GM15510 (cell line): Measurements from ENCODE around the gene LMNTD1.

Experiments
- POLR2A ChIP-seq: IDR thresholded peaks from 3 replicates; pipeline ENCODE4 v1.6.1; 2011; ENCODE audit warnings: borderline replicate concordance; ENCODE audit not compliant: insufficient read length; ENCODE audit errors: extremely low read depth

Gene LMNTD1

GRCh38 chr12:25570418-25570817 is 17.3 kb upstream of the LMNTD1 start:
- TF ChIP-seq POLR2A = no peak

GRCh38 chr12:25566202-25566949 is 13.3 kb upstream of the LMNTD1 start:
- no peak for TF ChIP-seq POLR2A

- no peak for TF ChIP-seq POLR2A
Observed at GRCh38 chr12:25558586-25558985, 5.5 kb upstream of the LMNTD1 start.

- no peak for TF ChIP-seq POLR2A
Observed at GRCh38 chr12:25557830-25558436, 4.8 kb upstream of the LMNTD1 start.

GRCh38 chr12:25556153-25556552 is 3.1 kb upstream of the LMNTD1 start:
- no peak for TF ChIP-seq POLR2A

- no peak for TF ChIP-seq POLR2A
Observed at GRCh38 chr12:25552681-25553080, 402 bp downstream of the LMNTD1 start.

GRCh38 chr12:25550186-25550585 is 2.9 kb downstream of the LMNTD1 start:
- TF ChIP-seq POLR2A = no peak

GRCh38 chr12:25549120-25549519 is 4.0 kb downstream of the LMNTD1 start:
- no peak for TF ChIP-seq POLR2A

- no peak for TF ChIP-seq POLR2A
Observed at GRCh38 chr12:25546318-25546717, 6.8 kb downstream of the LMNTD1 start.

- no peak for TF ChIP-seq POLR2A
Observed at GRCh38 chr12:25533150-25533549, 19.9 kb downstream of the LMNTD1 start.

GRCh38 chr12:25531502-25532052 is 21.5 kb downstream of the LMNTD1 start:
- no peak for TF ChIP-seq POLR2A

GRCh38 chr12:25529738-25530137 is 23.3 kb downstream of the LMNTD1 start:
- no peak for TF ChIP-seq POLR2A

GRCh38 chr12:25526778-25527177 is 26.3 kb downstream of the LMNTD1 start:
- no peak for TF ChIP-seq POLR2A

GRCh38 chr12:25524366-25524765 is 28.7 kb downstream of the LMNTD1 start:
- no peak for TF ChIP-seq POLR2A

GRCh38 chr12:25521625-25522256 is 31.3 kb downstream of the LMNTD1 start:
- TF ChIP-seq POLR2A = no peak
